ENCODE results near the gene FAHD2A. TPM values are rescaled to one million over a fixed set of nuclear protein-coding genes. Genes with fewer than 3 reads are reported as not detected.

Gene FAHD2A
- total and polyA plus RNA-seq, 9 donors: 17.3 to 26.1 (median 20.4) TPM

DNA sequence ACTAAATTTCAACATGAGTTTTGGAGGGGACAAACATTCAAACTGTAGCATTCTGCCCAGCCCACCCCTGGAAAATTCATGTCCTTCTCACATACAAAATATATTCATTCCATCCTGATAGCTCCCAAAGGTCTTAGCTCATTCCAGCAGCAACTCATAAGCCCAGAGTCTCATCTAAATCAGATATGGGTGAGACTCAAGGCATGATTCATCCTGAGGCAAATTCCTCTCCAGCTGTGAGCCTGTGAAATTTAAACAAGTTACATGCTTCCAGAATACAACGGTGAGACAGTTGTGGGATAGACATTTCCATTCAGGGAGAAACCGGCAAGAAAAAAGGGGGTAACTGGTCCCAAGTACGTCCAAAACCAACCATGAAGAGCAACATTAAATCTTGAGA is 43.5 kb upstream of the FAHD2A start:
- DNase-seq: peak; percentile 71
- Histone ChIP-seq H3K27ac (ENCODE audit: low read length) (no peak overlapping the region), H3K27me3 (ENCODE audit: control insufficient read depth, insufficient read depth, low read length) (no peaks in the 10 kb centered on the region), H3K4me1 (ENCODE audit: control insufficient read depth, insufficient read depth, low read length) (peaks cover 10% of the 10 kb centered on the region), H3K4me3 (ENCODE audit: low read length) (no peak overlapping the region), H3K36me3 (ENCODE audit: control insufficient read depth, insufficient read depth, low read length) (no peaks in the 10 kb centered on the region), H3K9me3 (replicated peaks; ENCODE audit: control insufficient read depth, low read depth, low read length) (no peaks in the 10 kb centered on the region)
- 37% methylated on average over 3 of the region's 3 CpGs for WGBS (ENCODE audit: insufficient coverage)

DNA sequence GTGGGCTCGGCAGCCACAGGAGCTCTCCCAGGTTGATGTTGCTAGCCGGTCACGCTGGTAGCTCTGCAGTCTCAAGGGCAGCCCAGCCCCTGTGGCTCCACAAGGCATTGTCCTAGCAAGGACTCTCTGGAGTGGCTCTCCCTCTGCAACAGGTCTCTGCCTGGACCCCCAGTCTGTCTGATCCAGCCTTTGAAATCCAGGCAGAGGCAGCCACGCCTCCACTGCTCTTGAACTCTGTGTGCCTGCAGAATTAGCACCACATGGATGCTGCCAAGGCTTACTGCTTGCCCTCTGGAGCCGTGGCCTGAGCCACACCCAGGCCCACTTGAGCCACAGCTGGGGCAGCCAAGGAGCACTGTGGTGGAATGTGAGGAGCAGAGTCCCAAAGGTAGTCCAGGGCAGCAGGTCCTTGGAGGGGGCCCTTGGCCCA is 43.0 kb upstream of the FAHD2A start:
- Histone ChIP-seq H3K36me3 (ENCODE audit: control insufficient read depth, insufficient read depth, low read length) (no peaks in the 10 kb centered on the region), H3K9me3 (replicated peaks; ENCODE audit: control insufficient read depth, low read depth, low read length) (no peaks in the 10 kb centered on the region), H3K4me3 (ENCODE audit: low read length) (no peak overlapping the region), H3K27ac (ENCODE audit: low read length) (no peak overlapping the region), H3K27me3 (ENCODE audit: control insufficient read depth, insufficient read depth, low read length) (peaks cover 2% of the 10 kb centered on the region), H3K4me1 (ENCODE audit: control insufficient read depth, insufficient read depth, low read length) (peaks cover 10% of the 10 kb centered on the region)
- DNase-seq: no peak
- WGBS (ENCODE audit: insufficient coverage): 32% methylated on average over 3 of the region's 5 CpGs

DNA sequence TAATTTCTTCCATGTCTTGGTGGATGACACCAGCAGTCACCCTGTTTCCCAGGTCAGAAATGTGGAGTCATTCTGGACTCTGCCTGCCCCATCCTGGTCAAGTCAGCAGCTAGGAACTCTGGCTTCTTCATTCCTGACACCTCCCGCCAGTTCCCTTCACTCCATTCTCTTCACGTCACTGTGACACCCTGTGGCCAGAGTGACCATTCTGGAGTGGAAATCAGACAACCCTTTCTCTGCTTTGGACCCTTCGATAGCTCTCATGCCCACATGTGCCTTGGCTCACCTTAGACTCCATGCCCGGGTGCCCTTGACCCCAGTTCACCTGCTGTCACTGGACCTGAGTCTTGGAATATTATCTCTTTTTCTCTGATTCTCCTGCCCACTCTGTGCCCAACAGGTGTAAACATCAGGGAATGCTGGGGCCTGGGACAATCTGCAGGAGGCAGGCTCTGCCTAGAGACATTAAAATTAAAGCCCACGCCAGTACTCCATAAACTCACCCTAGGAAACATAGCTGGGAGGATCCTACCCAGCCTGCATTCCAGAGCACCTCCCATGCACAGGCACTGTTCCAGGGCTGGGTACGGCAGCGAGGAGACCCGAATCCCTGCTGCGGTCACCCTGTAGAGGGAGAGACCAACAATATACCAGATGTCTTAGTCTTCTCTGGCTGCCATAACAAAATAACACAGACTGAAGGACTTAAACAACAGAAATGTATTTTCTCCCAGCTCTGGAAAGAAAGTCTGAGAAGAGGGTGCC is 41.1 kb upstream of the FAHD2A start:
- Histone ChIP-seq H3K4me3 (ENCODE audit: low read length) (no peak overlapping the region), H3K27ac (ENCODE audit: low read length) (no peak overlapping the region), H3K4me1 (ENCODE audit: control insufficient read depth, insufficient read depth, low read length) (peaks cover 10% of the 10 kb centered on the region), H3K9me3 (replicated peaks; ENCODE audit: control insufficient read depth, low read depth, low read length) (no peaks in the 10 kb centered on the region), H3K27me3 (ENCODE audit: control insufficient read depth, insufficient read depth, low read length) (peaks cover 2% of the 10 kb centered on the region), H3K36me3 (ENCODE audit: control insufficient read depth, insufficient read depth, low read length) (no peaks in the 10 kb centered on the region)
- 80% methylated on average over 5 of the region's 9 CpGs for WGBS (ENCODE audit: insufficient coverage)
- DNase-seq: no peak

DNA sequence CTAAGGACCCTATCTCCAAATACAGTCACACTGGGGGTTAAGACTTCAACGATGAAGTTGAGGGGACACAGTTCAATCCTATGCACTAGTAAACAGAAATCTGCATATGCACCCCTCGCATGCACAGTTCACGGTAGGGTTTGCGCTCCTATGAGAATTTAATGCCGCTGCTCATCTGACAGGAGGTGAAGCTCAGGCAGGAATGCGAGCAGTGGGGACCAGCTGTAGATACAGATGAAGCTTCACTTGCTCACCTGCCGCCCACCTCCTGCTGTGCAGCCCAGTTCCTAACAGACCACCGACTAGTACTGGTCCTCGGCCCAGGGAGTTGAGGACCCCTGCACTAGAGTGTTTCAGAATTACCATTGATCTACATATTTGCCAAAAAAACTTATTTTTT is 40.0 kb upstream of the FAHD2A start:
- peaks cover 2% of the 10 kb centered on the region for H3K27me3 ChIP-seq (ENCODE audit: control insufficient read depth, insufficient read depth, low read length)
- no peak overlapping the region for H3K27ac ChIP-seq (ENCODE audit: low read length)
- H3K36me3 ChIP-seq (ENCODE audit: control insufficient read depth, insufficient read depth, low read length): no peaks in the 10 kb centered on the region
- no peaks in the 10 kb centered on the region for H3K9me3 ChIP-seq (replicated peaks; ENCODE audit: control insufficient read depth, low read depth, low read length)
- H3K4me3 ChIP-seq (ENCODE audit: low read length): no peak overlapping the region
- peaks cover 10% of the 10 kb centered on the region for H3K4me1 ChIP-seq (ENCODE audit: control insufficient read depth, insufficient read depth, low read length)
- 84% methylated on average over 9 of the region's 9 CpGs for WGBS (ENCODE audit: insufficient coverage)
- DNase-seq: no peak

DNA sequence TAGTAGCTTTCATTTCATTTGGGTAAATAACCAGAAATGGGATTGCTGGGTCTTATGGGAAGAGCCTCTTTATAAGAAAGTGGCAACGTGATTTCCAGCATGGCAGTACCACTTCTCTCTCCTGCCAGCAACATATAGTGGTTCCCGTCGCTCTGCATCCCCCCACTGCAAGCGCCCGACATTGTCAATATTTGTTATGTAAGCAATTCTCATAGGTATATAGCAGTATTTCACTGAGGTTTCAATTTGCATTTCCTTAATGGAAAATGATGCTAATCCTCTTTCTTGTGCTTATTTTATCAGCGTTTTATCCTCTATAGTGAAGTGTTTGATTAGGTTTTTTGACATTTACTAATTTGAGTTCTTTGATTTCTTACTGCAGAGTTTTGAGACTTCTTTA is 36.0 kb upstream of the FAHD2A start:
- H3K4me1 ChIP-seq (ENCODE audit: control insufficient read depth, insufficient read depth, low read length): no peaks in the 10 kb centered on the region

DNA sequence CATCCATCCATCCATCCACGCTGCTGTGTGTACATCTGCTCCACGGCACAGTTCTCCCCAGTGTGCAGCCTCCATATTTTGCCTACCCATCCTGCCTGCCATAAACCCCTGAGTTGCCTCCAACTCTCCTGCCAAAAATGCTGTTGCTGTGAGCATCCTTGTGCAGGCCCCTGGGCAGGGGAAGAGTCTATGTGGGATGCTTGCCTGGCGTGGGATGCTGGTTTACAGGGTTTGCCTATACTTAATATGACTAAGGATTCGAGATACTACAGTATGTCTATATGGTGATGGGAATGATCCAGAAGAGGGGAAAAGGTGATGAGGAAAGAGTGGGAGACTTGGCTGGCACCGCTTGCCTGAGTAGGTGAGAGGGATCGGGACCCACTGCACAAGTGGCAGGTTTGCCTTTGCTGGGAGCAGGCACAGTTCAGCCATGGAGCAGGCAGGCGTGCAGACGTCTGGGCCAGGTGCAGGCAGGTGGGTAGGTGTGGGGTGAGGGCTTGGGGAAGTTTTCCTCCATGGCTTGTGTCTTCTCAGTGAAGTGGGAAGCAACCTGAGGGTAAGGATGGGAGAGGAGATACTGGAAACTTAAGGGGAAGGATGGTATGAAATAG is 30.2 kb upstream of the FAHD2A start:
- 92% methylated on average over 6 of the region's 8 CpGs for WGBS (ENCODE audit: insufficient coverage)
- H3K9me3 ChIP-seq (replicated peaks; ENCODE audit: control insufficient read depth, low read depth, low read length): no peaks in the 10 kb centered on the region
- no peak overlapping the region for H3K27ac ChIP-seq (ENCODE audit: low read length)
- H3K4me1 ChIP-seq (ENCODE audit: control insufficient read depth, insufficient read depth, low read length): peaks cover 5% of the 10 kb centered on the region
- no peaks in the 10 kb centered on the region for H3K36me3 ChIP-seq (ENCODE audit: control insufficient read depth, insufficient read depth, low read length)
- no peak for DNase-seq
- no peak overlapping the region for H3K4me3 ChIP-seq (ENCODE audit: low read length)
- no peaks in the 10 kb centered on the region for H3K27me3 ChIP-seq (ENCODE audit: control insufficient read depth, insufficient read depth, low read length)

More for the DNA sequence above, 36.0 kb upstream of the FAHD2A start:
- H3K4me3 ChIP-seq (ENCODE audit: low read length): no peak overlapping the region
- no peak for DNase-seq
- WGBS (ENCODE audit: insufficient coverage): no CpG with 5 or more reads among the region's 6 CpGs
- no peaks in the 10 kb centered on the region for H3K36me3 ChIP-seq (ENCODE audit: control insufficient read depth, insufficient read depth, low read length)
- H3K9me3 ChIP-seq (replicated peaks; ENCODE audit: control insufficient read depth, low read depth, low read length): no peaks in the 10 kb centered on the region
- H3K27me3 ChIP-seq (ENCODE audit: control insufficient read depth, insufficient read depth, low read length): peaks cover 2% of the 10 kb centered on the region
- no peak overlapping the region for H3K27ac ChIP-seq (ENCODE audit: low read length)

DNA sequence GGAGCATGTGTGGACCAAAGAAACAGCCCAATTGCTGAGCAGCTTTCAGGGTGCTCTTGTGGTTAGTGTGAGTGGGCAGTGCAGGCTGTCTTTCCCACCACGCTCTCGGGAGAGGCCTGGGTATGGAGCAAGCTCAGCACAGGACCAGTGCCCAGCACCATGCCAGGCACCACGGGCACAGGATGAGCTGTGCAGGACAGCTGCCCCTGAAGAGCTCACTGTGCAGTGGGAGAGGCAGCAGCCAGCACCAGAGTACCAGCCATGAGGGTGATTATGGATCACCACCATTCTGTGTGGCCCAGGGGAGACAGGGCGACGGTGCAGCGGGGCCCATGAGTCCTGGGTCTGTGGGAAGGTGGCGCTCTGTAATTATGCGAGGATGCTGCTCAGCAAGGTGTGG is 29.7 kb upstream of the FAHD2A start:
- 90% methylated on average over 8 of the region's 8 CpGs for WGBS (ENCODE audit: insufficient coverage)
- peaks cover 5% of the 10 kb centered on the region for H3K4me1 ChIP-seq (ENCODE audit: control insufficient read depth, insufficient read depth, low read length)
- no peak for DNase-seq
- H3K4me3 ChIP-seq (ENCODE audit: low read length): no peak overlapping the region
- no peaks in the 10 kb centered on the region for H3K27me3 ChIP-seq (ENCODE audit: control insufficient read depth, insufficient read depth, low read length)
- H3K27ac ChIP-seq (ENCODE audit: low read length): no peak overlapping the region
- no peaks in the 10 kb centered on the region for H3K9me3 ChIP-seq (replicated peaks; ENCODE audit: control insufficient read depth, low read depth, low read length)
- H3K36me3 ChIP-seq (ENCODE audit: control insufficient read depth, insufficient read depth, low read length): no peaks in the 10 kb centered on the region

DNA sequence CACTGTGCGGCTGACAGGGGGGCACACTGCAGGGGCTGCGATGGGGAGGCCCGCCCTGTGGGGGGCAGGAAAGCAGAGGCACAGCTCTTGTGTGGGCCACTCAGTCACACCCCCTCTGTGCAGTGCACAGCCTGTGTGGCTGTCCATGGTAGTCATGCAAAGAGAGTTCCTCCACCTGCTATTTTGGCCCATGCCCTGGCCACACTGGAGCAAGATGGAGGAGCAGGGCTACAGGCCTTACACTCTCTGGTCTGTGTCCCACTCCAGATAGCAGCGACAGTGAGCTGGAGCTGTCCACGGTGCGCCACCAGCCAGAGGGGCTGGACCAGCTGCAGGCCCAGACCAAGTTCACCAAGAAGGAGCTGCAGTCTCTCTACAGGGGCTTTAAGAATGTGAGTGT is 28.5 kb upstream of the FAHD2A start:
- Histone ChIP-seq H3K4me3 (ENCODE audit: low read length) (no peak overlapping the region), H3K9me3 (replicated peaks; ENCODE audit: control insufficient read depth, low read depth, low read length) (no peaks in the 10 kb centered on the region), H3K4me1 (ENCODE audit: control insufficient read depth, insufficient read depth, low read length) (peaks cover 5% of the 10 kb centered on the region), H3K36me3 (ENCODE audit: control insufficient read depth, insufficient read depth, low read length) (no peaks in the 10 kb centered on the region), H3K27me3 (ENCODE audit: control insufficient read depth, insufficient read depth, low read length) (no peaks in the 10 kb centered on the region), H3K27ac (ENCODE audit: low read length) (no peak overlapping the region)
- no peak for DNase-seq
- WGBS (ENCODE audit: insufficient coverage): 73% methylated on average over 4 of the region's 6 CpGs

DNA sequence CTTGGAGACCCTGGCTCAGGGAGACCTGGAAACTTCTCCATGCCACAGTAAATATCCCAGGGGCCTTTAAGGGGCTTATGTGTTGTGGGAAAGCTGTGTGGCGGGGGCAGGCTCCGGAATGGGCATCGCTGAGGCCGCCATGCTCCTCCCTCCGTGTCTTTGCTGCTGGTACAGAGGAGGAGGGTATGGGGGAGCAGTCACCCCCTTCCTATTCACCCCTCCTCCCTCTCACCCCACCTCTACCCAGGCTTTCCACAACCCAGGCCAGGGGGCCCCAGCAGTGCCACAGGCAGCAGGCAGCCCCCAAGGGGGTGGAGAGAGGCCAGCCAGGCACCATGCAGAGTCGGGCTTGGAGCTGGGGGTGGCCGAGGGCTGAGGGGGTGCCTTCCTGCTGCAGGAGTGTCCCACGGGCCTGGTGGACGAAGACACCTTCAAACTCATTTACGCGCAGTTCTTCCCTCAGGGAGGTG is 28.0 kb upstream of the FAHD2A start:
- H3K27me3 ChIP-seq (ENCODE audit: control insufficient read depth, insufficient read depth, low read length): no peaks in the 10 kb centered on the region
- no peak for DNase-seq
- H3K4me3 ChIP-seq (ENCODE audit: low read length): no peak overlapping the region
- no peaks in the 10 kb centered on the region for H3K9me3 ChIP-seq (replicated peaks; ENCODE audit: control insufficient read depth, low read depth, low read length)
- H3K4me1 ChIP-seq (ENCODE audit: control insufficient read depth, insufficient read depth, low read length): peaks cover 5% of the 10 kb centered on the region
- 73% methylated on average over 3 of the region's 11 CpGs for WGBS (ENCODE audit: insufficient coverage)
- H3K36me3 ChIP-seq (ENCODE audit: control insufficient read depth, insufficient read depth, low read length): no peaks in the 10 kb centered on the region
- H3K27ac ChIP-seq (ENCODE audit: low read length): no peak overlapping the region

DNA sequence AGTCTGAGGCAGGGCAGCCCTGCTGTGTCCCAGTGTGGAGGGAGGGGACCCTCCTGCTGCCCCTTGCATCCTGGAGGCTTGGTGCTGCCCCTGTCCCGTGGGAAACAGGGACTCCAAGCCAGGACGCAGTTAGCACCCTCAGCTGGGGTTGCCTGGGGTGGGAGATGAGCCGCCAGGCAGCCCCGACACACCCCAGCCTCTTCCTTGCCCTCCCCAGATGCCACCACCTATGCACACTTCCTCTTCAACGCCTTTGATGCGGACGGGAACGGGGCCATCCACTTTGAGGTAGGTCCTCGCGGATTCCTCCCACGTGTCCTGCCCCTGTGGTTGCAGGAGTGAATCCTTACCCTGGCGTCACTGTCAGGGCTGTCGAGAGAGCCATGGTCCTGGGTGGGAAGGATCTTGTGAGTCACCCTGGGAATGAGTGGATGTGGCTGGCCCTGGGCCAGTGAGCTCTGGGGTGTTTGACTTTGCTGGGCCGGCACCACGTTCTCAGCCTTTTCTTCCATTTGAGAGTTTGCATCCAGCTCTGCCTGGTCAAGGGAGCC is 27.5 kb upstream of the FAHD2A start:
- no peak for DNase-seq
- H3K36me3 ChIP-seq (ENCODE audit: control insufficient read depth, insufficient read depth, low read length): no peaks in the 10 kb centered on the region
- no peak overlapping the region for H3K27ac ChIP-seq (ENCODE audit: low read length)
- H3K27me3 ChIP-seq (ENCODE audit: control insufficient read depth, insufficient read depth, low read length): no peaks in the 10 kb centered on the region
- no peak overlapping the region for H3K4me3 ChIP-seq (ENCODE audit: low read length)
- H3K9me3 ChIP-seq (replicated peaks; ENCODE audit: control insufficient read depth, low read depth, low read length): no peaks in the 10 kb centered on the region
- peaks cover 5% of the 10 kb centered on the region for H3K4me1 ChIP-seq (ENCODE audit: control insufficient read depth, insufficient read depth, low read length)
- 51% methylated on average over 3 of the region's 15 CpGs for WGBS (ENCODE audit: insufficient coverage)

Measured in muscle of leg (tissue), 11 donors.